CD14-positive monocyte (primary cell): ENCODE results near the gene CCDC188. TPM values are rescaled to one million over a fixed set of nuclear protein-coding genes. Genes with fewer than 3 reads are reported as not detected.

ENCODE experiments used
- DNase-seq, 3 donors: peaks; one replicate each; pipeline ENCODE4 v3.0.0-alpha.2; 2011 to 2022
- H2AFZ ChIP-seq: 2 replicates; pipeline ENCODE4 v1.6.0; 2012; ENCODE audit warnings: mild to moderate bottlenecking, low read depth, low read length, inconsistent platforms; ENCODE audit not compliant: insufficient read depth, poor library complexity, severe bottlenecking
- H3K27ac ChIP-seq, 2 donors: 1 replicate in 1 of 2; 2 replicates in 1 of 2; pipeline ENCODE4 v1.5.1; 2012 to 2013; ENCODE audit warnings: low read length in 2 of 2, control low read depth in 1 of 2, inconsistent platforms in 1 of 2, low read depth in 1 of 2, mild to moderate bottlenecking in 1 of 2
- H3K27me3 ChIP-seq, 2 donors: one replicate each; pipeline versions ENCODE4 v1.6.0 to v1.6.1; 2011 to 2013; ENCODE audit warnings: low read length in 2 of 2; ENCODE audit not compliant: control insufficient read depth in 2 of 2, insufficient read depth in 2 of 2
- H3K36me3 ChIP-seq, 2 donors: replicated peaks in 1 of 2; 1 replicate in 1 of 2; 2 replicates in 1 of 2; pipeline versions ENCODE4 v1.5.1 to v1.6.1; 2012 to 2013; ENCODE audit warnings: low read length in 2 of 2, control low read depth in 1 of 2, inconsistent platforms in 1 of 2, mild to moderate bottlenecking in 1 of 2; ENCODE audit not compliant: insufficient read depth in 2 of 2, control insufficient read depth in 1 of 2
- H3K4me1 ChIP-seq, 2 donors: 1 replicate in 1 of 2; 2 replicates in 1 of 2; pipeline versions ENCODE4 v1.5.1 to v1.6.1; 2012 to 2013; ENCODE audit warnings: low read length in 2 of 2, control low read depth in 1 of 2, inconsistent platforms in 1 of 2, mild to moderate bottlenecking in 1 of 2, moderate library complexity in 1 of 2; ENCODE audit not compliant: insufficient read depth in 2 of 2, control insufficient read depth in 1 of 2
- H3K4me2 ChIP-seq: replicated peaks from 2 replicates; pipeline ENCODE3; 2012; ENCODE audit warnings: low read length, moderate library complexity, mild to moderate bottlenecking; ENCODE audit not compliant: poor library complexity, severe bottlenecking; ENCODE audit errors: extremely low read depth
- H3K4me3 ChIP-seq, 3 experiments: fragments of 200-600 bp in 1 of 3; sonication (generic) in 1 of 3; replicated peaks in 1 of 3; 1 replicate in 2 of 3; 2 replicates in 1 of 3; pipeline ENCODE4 v1.5.1; 2011 to 2013; ENCODE audit warnings: low read length in 3 of 3, mild to moderate bottlenecking in 3 of 3, control low read depth in 2 of 3, low read depth in 2 of 3, inconsistent platforms in 1 of 3, moderate library complexity in 1 of 3
- H3K79me2 ChIP-seq: 2 replicates; pipeline ENCODE4 v1.6.0; 2012; ENCODE audit warnings: mild to moderate bottlenecking, control low read depth, inconsistent platforms, low read length, moderate library complexity; ENCODE audit not compliant: insufficient read depth
- H3K9ac ChIP-seq: 2 replicates; pipeline ENCODE4 v1.6.0; 2017; ENCODE audit warnings: low read length, mild to moderate bottlenecking; ENCODE audit not compliant: insufficient read depth, poor library complexity, severe bottlenecking
- H3K9me3 ChIP-seq, 2 donors: replicated peaks in 1 of 2; 1 replicate in 1 of 2; 2 replicates in 1 of 2; pipeline versions ENCODE4 v1.5.1 to v1.6.1; 2012 to 2013; ENCODE audit warnings: low read length in 2 of 2, control low read depth in 1 of 2; ENCODE audit not compliant: control insufficient read depth in 1 of 2, insufficient read depth in 1 of 2
- H4K20me1 ChIP-seq: 2 replicates; pipeline ENCODE4 v1.6.0; 2012; ENCODE audit warnings: mild to moderate bottlenecking, low read length, control low read depth, moderate library complexity; ENCODE audit not compliant: insufficient read depth
- H3K27ac Mint-ChIP-seq, 7 donors: one replicate each; pipeline ENCODE4 v1.8.0; 2020; ENCODE audit warnings: mild to moderate bottlenecking in 7 of 7, mixed read lengths in 7 of 7, moderate library complexity in 6 of 7, inconsistent platforms in 2 of 7
- H3K27me3 Mint-ChIP-seq, 3 donors: one replicate each; pipeline ENCODE4 v1.8.0; 2021 to 2022; ENCODE audit warnings: low read depth in 3 of 3, mild to moderate bottlenecking in 3 of 3, mixed read lengths in 3 of 3, moderate library complexity in 3 of 3, inconsistent platforms in 1 of 3
- H3K36me3 Mint-ChIP-seq, 2 donors: one replicate each; pipeline ENCODE4 v1.8.0; 2020; ENCODE audit warnings: mixed read lengths in 2 of 2, inconsistent platforms in 1 of 2, mild to moderate bottlenecking in 1 of 2
- H3K4me1 Mint-ChIP-seq: one replicate; pipeline ENCODE4 v1.8.0; 2020; ENCODE audit warnings: mild to moderate bottlenecking, mixed read lengths
- H3K4me3 Mint-ChIP-seq, 2 donors: one replicate each; pipeline ENCODE4 v1.8.0; 2020; ENCODE audit warnings: mild to moderate bottlenecking in 2 of 2, mixed read lengths in 2 of 2, moderate library complexity in 1 of 2
- H3K9me3 Mint-ChIP-seq, 7 donors: one replicate each; pipeline ENCODE4 v1.8.0; 2020 to 2022; ENCODE audit warnings: mixed read lengths in 7 of 7, mild to moderate bottlenecking in 6 of 7, moderate library complexity in 6 of 7, inconsistent platforms in 2 of 7
- CTCF ChIP-seq: fragments of 200-600 bp; IDR thresholded peaks from one replicate; pipeline ENCODE4 v1.8.0; 2022; ENCODE audit warnings: antibody characterized with exemption, mild to moderate bottlenecking
- WGBS: methylation state at CpG from one replicate; pipeline ENCODE4 v1.1.5; 2013; ENCODE audit warnings: missing lambda C conversion rate; ENCODE audit not compliant: insufficient coverage; 5-methylcytosine and 5-hydroxymethylcytosine counted together
- intact Hi-C, 2 donors: fragments of 100-400 bp; cut with micrococcal nuclease; formaldehyde crosslinking; loops; one replicate each; pipeline versions ENCODE4 v1.15.0 to v1.15.1; 2023
- polyA plus RNA-seq, 3 donors: library from polyadenylated mRNA; depleted of rRNA in 1 of 3; unstranded in 2 of 3; stranded (reverse) in 1 of 3; fragments of 300-500 nt in 2 of 3; fragments of >200 nt in 1 of 3; fragmentation: Illumina TruSeq in 2 of 3; gene quantifications; 1 replicate in 2 of 3; 2 replicates in 1 of 3; pipeline ENCODE4 v1.2.3, GENCODE V29; 2012 to 2021

CCDC188 gene
- polyA plus RNA-seq, 3 donors = 0.15 TPM; not detected in 2

GRCh38 chr22:20112623-20113511, 38.0 kb downstream of the CCDC188 start:
- Histone ChIP-seq H4K20me1 (peaks cover 25% of the 10 kb centered on the region), H3K9ac (no peak overlapping the region), H3K27me3 (no peaks in the 10 kb centered on the region), H3K79me2 (peaks cover 36% of the 10 kb centered on the region), H2AFZ (no peak overlapping the region), H3K36me3 (peaks cover 62 to 76% of the 10 kb centered on the region in 2 donors), H3K4me2 (no peak overlapping the region), H3K4me1 (peaks cover 11 to 18% of the 10 kb centered on the region in 2 donors), H3K27ac (peak overlapping the region in 1 of 2 donors; percentile 26), H3K4me3 (no peak overlapping the region), H3K9me3 (no peaks in the 10 kb centered on the region)
- DNase-seq = no peak
- Mint-ChIP-seq H3K4me3 (no peak overlapping the region), H3K4me1 (peaks cover 8% of the 10 kb centered on the region), H3K36me3 (peaks cover 35 to 67% of the 10 kb centered on the region in 2 donors), H3K27me3 (peaks cover 0 to 2% (median 1%) of the 10 kb centered on the region in 3 donors), H3K27ac (no peak overlapping the region), H3K9me3 (no peaks in the 10 kb centered on the region)
- WGBS = over 99% methylated on average over 14 of the region's 26 CpGs
- TF ChIP-seq CTCF = no peak
- intact Hi-C loops = loop anchor here in 1 of 2 donors (10.0 kb wide), 2 partner anchors 88 to 258 kb away; partner anchors contain the start of genes GNB1L, RTL10 and TANGO2

GRCh38 chr22:20111689-20112622, 38.9 kb downstream of the CCDC188 start:
- Histone ChIP-seq H3K9ac (no peak overlapping the region), H3K27ac (peak overlapping the region in 1 of 2 donors; percentile 26), H3K4me3 (no peak overlapping the region), H3K4me2 (no peak overlapping the region), H3K79me2 (peaks cover 32% of the 10 kb centered on the region), H3K36me3 (peaks cover 71 to 86% of the 10 kb centered on the region in 2 donors), H2AFZ (no peak overlapping the region), H3K9me3 (no peaks in the 10 kb centered on the region), H4K20me1 (peaks cover 25% of the 10 kb centered on the region), H3K27me3 (no peaks in the 10 kb centered on the region), H3K4me1 (peaks cover 9 to 16% of the 10 kb centered on the region in 2 donors)
- DNase-seq = no peak
- Mint-ChIP-seq H3K36me3 (peaks cover 43 to 77% of the 10 kb centered on the region in 2 donors), H3K4me1 (peaks cover 7% of the 10 kb centered on the region), H3K9me3 (no peaks in the 10 kb centered on the region), H3K4me3 (no peak overlapping the region), H3K27ac (peak overlapping the region in 4 of 7 donors; percentile 66 to 79 (median 71)), H3K27me3 (peaks cover 0 to 2% (median 1%) of the 10 kb centered on the region in 3 donors)
- WGBS = 94% methylated on average over 3 of the region's 7 CpGs
- TF ChIP-seq CTCF = no peak
- intact Hi-C loops = loop anchor here in 1 of 2 donors (10.0 kb wide), 2 partner anchors 87 to 257 kb away; partner anchors contain the start of genes GNB1L, RTL10 and TANGO2
